ENCODE data around the gene SMOC2. TPM values are rescaled to one million over a fixed set of nuclear protein-coding genes. Genes with fewer than 3 reads are reported as not detected.

The SMOC2 gene
- polyA plus RNA-seq, 1 of the 3 experiments (the other 2 are of a cell fraction): not detected

DNA sequence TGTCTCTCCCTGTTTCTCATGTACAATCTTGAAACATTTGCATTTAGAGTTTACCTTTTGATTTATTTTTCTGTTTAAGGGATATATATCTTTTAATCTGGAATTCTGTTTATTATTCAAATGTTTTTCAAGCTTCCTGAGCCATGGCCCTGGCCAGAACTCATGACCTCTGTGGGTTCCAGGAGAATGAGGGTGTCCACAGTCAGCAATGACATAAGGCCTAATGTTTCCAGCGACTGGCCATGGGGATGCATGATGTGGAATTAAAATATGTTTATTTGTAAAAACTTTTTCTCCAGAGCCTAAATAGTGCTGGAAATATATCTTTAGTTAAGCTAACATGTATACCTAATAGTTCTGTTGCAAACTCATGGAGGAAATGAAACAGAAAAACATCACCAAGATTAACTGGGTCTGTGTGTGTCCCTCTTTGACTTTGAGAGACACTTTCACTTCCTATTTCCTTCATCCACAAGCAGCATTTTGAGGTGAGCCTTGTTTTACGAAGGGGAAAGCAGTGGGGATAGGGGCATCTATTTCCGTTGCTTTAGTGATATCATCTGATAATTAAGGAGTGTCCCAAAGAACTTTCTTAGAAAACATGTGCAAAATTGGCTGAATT is 87.6 kb downstream of the SMOC2 start (continued):
- TF ChIP-seq, protein P1, sequence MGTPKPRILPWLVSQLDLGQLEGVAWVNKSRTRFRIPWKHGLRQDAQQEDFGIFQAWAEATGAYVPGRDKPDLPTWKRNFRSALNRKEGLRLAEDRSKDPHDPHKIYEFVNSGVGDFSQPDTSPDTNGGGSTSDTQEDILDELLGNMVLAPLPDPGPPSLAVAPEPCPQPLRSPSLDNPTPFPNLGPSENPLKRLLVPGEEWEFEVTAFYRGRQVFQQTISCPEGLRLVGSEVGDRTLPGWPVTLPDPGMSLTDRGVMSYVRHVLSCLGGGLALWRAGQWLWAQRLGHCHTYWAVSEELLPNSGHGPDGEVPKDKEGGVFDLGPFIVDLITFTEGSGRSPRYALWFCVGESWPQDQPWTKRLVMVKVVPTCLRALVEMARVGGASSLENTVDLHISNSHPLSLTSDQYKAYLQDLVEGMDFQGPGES (IDR thresholded peaks at IDR 0.05; ENCODE audit: low read depth, low read length): no peak
- no peak for TF ChIP-seq TEAD4 (IDR thresholded peaks at IDR 0.05; ENCODE audit: borderline replicate concordance, insufficient read depth)
- TF ChIP-seq GATA2 (CRISPR knock-in tag; IDR thresholded peaks at IDR 0.05): no peak

DNA sequence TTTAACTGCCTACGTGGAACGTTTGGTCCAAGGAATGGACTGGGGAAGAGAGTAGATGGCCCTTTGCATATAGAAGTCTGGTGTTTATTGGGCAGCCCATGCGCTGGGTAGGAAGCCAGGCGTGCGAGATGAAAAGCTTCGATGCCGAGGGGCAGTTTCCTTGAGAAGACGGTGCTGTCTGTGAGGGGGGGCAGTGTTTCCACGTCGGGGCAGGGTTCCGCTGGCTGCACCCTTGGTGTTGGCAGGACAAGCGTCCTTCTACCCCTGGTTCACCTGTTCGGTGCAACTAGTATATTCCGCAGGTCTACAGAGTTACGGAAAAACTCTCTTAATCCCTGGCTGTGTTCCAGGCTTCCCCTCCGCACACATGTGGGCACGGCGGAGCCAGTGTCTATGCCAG is 88.2 kb downstream of the SMOC2 start:
- Histone ChIP-seq H4K20me1 (ENCODE audit: insufficient read depth) (no peaks in the 10 kb centered on the region), H3K9me2 (no peaks in the 10 kb centered on the region), H3K9ac (no peak overlapping the region), H3K4me1 (ENCODE audit: control insufficient read depth in 1 of 2, insufficient read depth in 2 of 2, low read depth in 1 of 2, low read length in 1 of 2) (peaks cover 0 to 7% of the 10 kb centered on the region in 2 experiments; a peak in 1 of 4 replicates), H3K27ac (ENCODE audit: low read depth in 2 of 2, low read length in 1 of 2) (no peak overlapping the region), H2AFZ (ENCODE audit: low read depth) (no peak overlapping the region), H3K27me3 (ENCODE audit: insufficient read depth) (no peaks in the 10 kb centered on the region), H3F3A (replicated peaks; ENCODE audit: insufficient read depth) (no peaks in the 10 kb centered on the region), H3K4me3 (ENCODE audit: low read depth in 2 of 2, low read length in 1 of 2) (no peak overlapping the region), H3K79me2 (ENCODE audit: insufficient read depth) (no peaks in the 10 kb centered on the region), H3K4me2 (no peak overlapping the region), H3K9me3 (no peaks in the 10 kb centered on the region; the same call in 1 of the 2 replicates), H3K36me3 (replicated peaks in 1 of 2; ENCODE audit: control insufficient read depth in 1 of 2, insufficient read depth in 2 of 2, low read length in 1 of 2) (no peaks in the 10 kb centered on the region)
- no peak for DNase-seq
- POLR2A ChIA-PET: no interaction called here
- TF ChIP-seq FOXJ3 (CRISPR knock-in tag; IDR thresholded peaks at IDR 0.05) (no peak), MXI1 (IDR thresholded peaks at IDR 0.05; ENCODE audit: low read depth, low read length) (no peak), PBX3 (IDR thresholded peaks at IDR 0.05) (no peak), GATA2 (CRISPR knock-in tag; IDR thresholded peaks at IDR 0.05) (no peak), RCOR1 (IDR thresholded peaks at IDR 0.05; ENCODE audit: low read length) (no peak), TEAD4 (IDR thresholded peaks at IDR 0.05; ENCODE audit: borderline replicate concordance, insufficient read depth) (no peak), YY1 (IDR thresholded peaks at IDR 0.05; ENCODE audit: low read depth) (no peak), REST (IDR thresholded peaks at IDR 0.05; ENCODE audit: low read depth, low read length) (no peak), SMC3 (IDR thresholded peaks at IDR 0.05; ENCODE audit: low read depth, low read length) (no peak), JUND (IDR thresholded peaks at IDR 0.05) (no peak), ELF1 (IDR thresholded peaks at IDR 0.05) (no peak), NRF1 (IDR thresholded peaks at IDR 0.05; ENCODE audit: low read depth, low read length) (no peak), CHD2 (IDR thresholded peaks at IDR 0.05; ENCODE audit: low read length, partially characterized antibody) (no peak), EZH2phosphoT487 (IDR thresholded peaks at IDR 0.05; ENCODE audit: borderline replicate concordance, low read depth) (no peak), RAD21 (IDR thresholded peaks at IDR 0.05; ENCODE audit: low read length) (no peak)
- TF ChIP-seq, protein P2, sequence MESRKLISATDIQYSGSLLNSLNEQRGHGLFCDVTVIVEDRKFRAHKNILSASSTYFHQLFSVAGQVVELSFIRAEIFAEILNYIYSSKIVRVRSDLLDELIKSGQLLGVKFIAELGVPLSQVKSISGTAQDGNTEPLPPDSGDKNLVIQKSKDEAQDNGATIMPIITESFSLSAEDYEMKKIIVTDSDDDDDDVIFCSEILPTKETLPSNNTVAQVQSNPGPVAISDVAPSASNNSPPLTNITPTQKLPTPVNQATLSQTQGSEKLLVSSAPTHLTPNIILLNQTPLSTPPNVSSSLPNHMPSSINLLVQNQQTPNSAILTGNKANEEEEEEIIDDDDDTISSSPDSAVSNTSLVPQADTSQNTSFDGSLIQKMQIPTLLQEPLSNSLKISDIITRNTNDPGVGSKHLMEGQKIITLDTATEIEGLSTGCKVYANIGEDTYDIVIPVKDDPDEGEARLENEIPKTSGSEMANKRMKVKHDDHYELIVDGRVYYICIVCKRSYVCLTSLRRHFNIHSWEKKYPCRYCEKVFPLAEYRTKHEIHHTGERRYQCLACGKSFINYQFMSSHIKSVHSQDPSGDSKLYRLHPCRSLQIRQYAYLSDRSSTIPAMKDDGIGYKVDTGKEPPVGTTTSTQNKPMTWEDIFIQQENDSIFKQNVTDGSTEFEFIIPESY (IDR thresholded peaks at IDR 0.05; ENCODE audit: borderline replicate concordance, low read depth): no peak
- WGBS (ENCODE audit: low lambda C conversion rate): 79% methylated on average over 18 of the region's 18 CpGs
- CTCF ChIA-PET: no interaction called here
